ENCODE data around the gene GDAP2. TPM values are rescaled to one million over a fixed set of nuclear protein-coding genes. Genes with fewer than 3 reads are reported as not detected.

The GDAP2 gene
- total RNA-seq, 1 donor from 2014 or later: 22.7 TPM

DNA sequence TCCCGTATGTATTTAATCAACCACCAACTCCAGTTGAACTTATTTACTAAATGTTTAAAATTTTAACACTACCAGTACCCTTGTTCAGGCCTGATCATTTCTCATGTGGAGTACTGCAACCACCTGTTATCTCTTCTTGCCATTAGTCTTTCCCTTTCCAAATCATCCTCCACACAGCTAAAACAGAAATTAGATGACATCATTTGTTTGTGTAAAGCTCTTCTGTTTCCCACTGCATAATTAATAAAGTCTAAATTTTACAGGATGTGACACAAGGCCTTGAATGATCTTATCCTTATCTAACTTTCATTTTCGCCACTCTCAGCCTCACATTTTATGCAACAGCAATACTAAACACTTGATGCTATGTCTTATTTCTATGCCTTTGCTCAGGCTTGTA is 24.4 kb downstream of the GDAP2 start:
- no peaks in the 10 kb centered on the region for H3K4me1 Mint-ChIP-seq (ENCODE audit: low read depth)
- H3K27ac Mint-ChIP-seq (ENCODE audit: unreplicated experiment): no peak overlapping the region
- H3K27me3 Mint-ChIP-seq (ENCODE audit: low read depth): no peaks in the 10 kb centered on the region
- DNase-seq (ENCODE audit: low spot score): no peak
- no peak overlapping the region for H3K4me3 Mint-ChIP-seq (ENCODE audit: unreplicated experiment)
- H3K9me3 Mint-ChIP-seq (ENCODE audit: low read depth): no peaks in the 10 kb centered on the region
- H3K36me3 Mint-ChIP-seq (ENCODE audit: low read depth): peaks cover 38% of the 10 kb centered on the region
- TF ChIP-seq, protein P1, sequence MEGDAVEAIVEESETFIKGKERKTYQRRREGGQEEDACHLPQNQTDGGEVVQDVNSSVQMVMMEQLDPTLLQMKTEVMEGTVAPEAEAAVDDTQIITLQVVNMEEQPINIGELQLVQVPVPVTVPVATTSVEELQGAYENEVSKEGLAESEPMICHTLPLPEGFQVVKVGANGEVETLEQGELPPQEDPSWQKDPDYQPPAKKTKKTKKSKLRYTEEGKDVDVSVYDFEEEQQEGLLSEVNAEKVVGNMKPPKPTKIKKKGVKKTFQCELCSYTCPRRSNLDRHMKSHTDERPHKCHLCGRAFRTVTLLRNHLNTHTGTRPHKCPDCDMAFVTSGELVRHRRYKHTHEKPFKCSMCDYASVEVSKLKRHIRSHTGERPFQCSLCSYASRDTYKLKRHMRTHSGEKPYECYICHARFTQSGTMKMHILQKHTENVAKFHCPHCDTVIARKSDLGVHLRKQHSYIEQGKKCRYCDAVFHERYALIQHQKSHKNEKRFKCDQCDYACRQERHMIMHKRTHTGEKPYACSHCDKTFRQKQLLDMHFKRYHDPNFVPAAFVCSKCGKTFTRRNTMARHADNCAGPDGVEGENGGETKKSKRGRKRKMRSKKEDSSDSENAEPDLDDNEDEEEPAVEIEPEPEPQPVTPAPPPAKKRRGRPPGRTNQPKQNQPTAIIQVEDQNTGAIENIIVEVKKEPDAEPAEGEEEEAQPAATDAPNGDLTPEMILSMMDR (IDR thresholded peaks at IDR 0.05): no peak

DNA sequence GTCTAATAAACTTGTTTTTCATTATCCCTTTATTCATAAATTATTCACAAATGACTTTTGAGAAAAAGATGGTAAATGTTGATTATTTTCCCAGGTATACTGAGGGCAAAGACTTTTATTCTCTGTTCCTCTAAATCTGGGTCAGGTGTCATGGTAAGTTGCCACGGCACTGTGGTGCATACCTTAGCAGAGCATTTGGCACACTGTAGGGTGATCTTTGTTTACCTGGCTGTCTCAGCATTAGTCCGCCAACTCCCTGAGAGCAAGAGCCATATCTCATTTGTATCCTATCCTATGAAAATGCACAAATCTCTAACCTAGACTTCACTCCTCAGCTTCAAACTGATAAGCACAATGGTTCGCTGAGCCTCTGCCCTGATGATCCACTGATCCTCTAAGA is 24.9 kb downstream of the GDAP2 start:
- H3K27ac Mint-ChIP-seq (ENCODE audit: unreplicated experiment): no peak overlapping the region
- H3K4me1 Mint-ChIP-seq (ENCODE audit: low read depth): no peaks in the 10 kb centered on the region
- TF ChIP-seq, protein P1 (IDR thresholded peaks at IDR 0.05): no peak
- no peak for DNase-seq (ENCODE audit: low spot score)
- H3K9me3 Mint-ChIP-seq (ENCODE audit: low read depth): no peaks in the 10 kb centered on the region
- peaks cover 38% of the 10 kb centered on the region for H3K36me3 Mint-ChIP-seq (ENCODE audit: low read depth)
- H3K4me3 Mint-ChIP-seq (ENCODE audit: unreplicated experiment): no peak overlapping the region
- no peaks in the 10 kb centered on the region for H3K27me3 Mint-ChIP-seq (ENCODE audit: low read depth)

DNA sequence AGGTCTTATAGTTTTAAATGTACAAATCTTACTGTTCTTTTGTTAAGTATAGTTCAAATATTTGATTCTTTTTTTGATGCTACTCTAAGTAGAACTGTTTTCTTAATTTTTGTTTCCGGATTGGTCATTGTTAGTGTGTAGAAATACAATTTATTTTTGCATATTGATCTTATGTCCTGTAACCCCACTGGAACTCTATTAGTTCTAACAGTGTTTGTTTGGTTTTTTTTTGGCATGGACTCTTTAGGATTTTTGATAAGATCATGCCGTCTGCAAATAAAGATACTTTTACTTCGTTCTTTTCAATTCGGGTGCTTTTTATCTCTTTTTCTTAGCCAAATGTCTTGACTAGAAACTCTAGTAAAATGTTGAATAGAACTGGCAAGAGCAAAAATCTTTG is 26.5 kb downstream of the GDAP2 start:
- H3K36me3 Mint-ChIP-seq (ENCODE audit: low read depth): peaks cover 43% of the 10 kb centered on the region
- H3K4me1 Mint-ChIP-seq (ENCODE audit: low read depth): no peaks in the 10 kb centered on the region

DNA sequence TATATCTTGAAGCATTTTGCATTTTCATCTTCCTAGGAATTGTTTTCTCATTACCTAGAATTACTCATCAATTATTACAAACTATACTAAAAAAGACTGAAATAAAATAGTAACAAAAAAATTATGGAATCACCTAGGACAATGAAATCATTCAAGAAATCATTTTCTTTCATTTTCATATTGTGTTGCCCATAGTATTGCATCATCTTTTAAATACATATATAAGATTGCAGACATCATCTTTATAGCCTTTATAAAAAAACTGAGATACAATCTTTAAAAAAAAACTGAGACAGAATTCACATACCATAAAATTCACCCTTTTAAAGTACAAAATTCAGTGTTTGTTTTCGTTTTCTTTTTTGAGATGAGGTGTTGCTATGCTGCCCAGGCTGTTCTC is 29.6 kb downstream of the GDAP2 start:
- Mint-ChIP-seq H3K9me3 (ENCODE audit: low read depth) (no peaks in the 10 kb centered on the region), H3K4me3 (ENCODE audit: unreplicated experiment) (no peak overlapping the region), H3K27ac (ENCODE audit: unreplicated experiment) (no peak overlapping the region), H3K36me3 (ENCODE audit: low read depth) (peaks cover 25% of the 10 kb centered on the region), H3K4me1 (ENCODE audit: low read depth) (peaks cover 5% of the 10 kb centered on the region), H3K27me3 (ENCODE audit: low read depth) (no peaks in the 10 kb centered on the region)
- no peak for DNase-seq (ENCODE audit: low spot score)
- TF ChIP-seq, protein P1 (IDR thresholded peaks at IDR 0.05): no peak

More for the DNA sequence above, 26.5 kb downstream of the GDAP2 start:
- TF ChIP-seq, protein P1 (IDR thresholded peaks at IDR 0.05): no peak
- Mint-ChIP-seq H3K4me3 (ENCODE audit: unreplicated experiment) (no peak overlapping the region), H3K27ac (ENCODE audit: unreplicated experiment) (no peak overlapping the region), H3K9me3 (ENCODE audit: low read depth) (no peaks in the 10 kb centered on the region), H3K27me3 (ENCODE audit: low read depth) (no peaks in the 10 kb centered on the region)
- no peak for DNase-seq (ENCODE audit: low spot score)

DNA sequence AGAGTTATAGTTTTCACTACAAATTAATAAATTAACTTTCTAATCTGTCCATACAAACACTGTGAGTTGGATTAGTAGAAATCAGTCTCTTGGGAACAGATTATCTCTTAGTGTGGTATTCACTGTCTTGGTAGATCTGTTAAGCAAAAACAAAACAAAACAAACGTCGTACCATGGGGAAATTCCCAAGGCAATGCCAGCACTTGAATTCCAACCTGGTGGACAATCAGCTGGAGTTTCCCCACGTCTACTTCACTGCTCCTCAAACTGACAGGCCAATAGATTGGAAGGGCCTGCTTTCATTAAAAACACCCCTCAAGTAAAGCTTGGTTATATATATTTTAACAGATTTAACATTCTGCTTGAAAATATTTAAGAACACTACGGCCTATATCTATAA is 31.9 kb downstream of the GDAP2 start:
- Mint-ChIP-seq H3K4me3 (ENCODE audit: unreplicated experiment) (no peak overlapping the region), H3K27me3 (ENCODE audit: low read depth) (no peaks in the 10 kb centered on the region), H3K4me1 (ENCODE audit: low read depth) (peaks cover 9% of the 10 kb centered on the region), H3K36me3 (ENCODE audit: low read depth) (peaks cover 14% of the 10 kb centered on the region), H3K9me3 (ENCODE audit: low read depth) (no peaks in the 10 kb centered on the region), H3K27ac (ENCODE audit: unreplicated experiment) (no peak overlapping the region)
- TF ChIP-seq, protein P1 (IDR thresholded peaks at IDR 0.05): no peak
- no peak for DNase-seq (ENCODE audit: low spot score)

Data from chondrocyte (in vitro differentiated cells).